SK-N-SH treated with all-trans-retinoic acid at 6 μM for 48 hours (cell line): ENCODE measurements around the gene COQ5.

Experiments used
- ATAC-seq: fragments of 200-7000 bp; cut with Tn5 transposase; 3 replicates; pipeline ENCODE4 v1.9.1; 2020; ENCODE audit warnings: mild to moderate bottlenecking, moderate library complexity
- BACH2 ChIP-seq: fragments of 250-450 bp; sonication (Bioruptor Pico); IDR thresholded peaks from 2 replicates; pipeline ENCODE4 v1.9.0; 2021; ENCODE audit warnings: mild to moderate bottlenecking, borderline replicate concordance
- CREB5 ChIP-seq: fragments of 250-450 bp; sonication (Bioruptor Pico); IDR thresholded peaks from 2 replicates; pipeline ENCODE4 v1.5.1; 2020; ENCODE audit warnings: low read depth, mild to moderate bottlenecking, moderate library complexity
- CSDC2 ChIP-seq: fragments of 250-450 bp; sonication (Bioruptor Pico); IDR thresholded peaks from 2 replicates; pipeline ENCODE4 v1.5.0; 2020; ENCODE audit warnings: mild to moderate bottlenecking, moderate library complexity
- ESRRG ChIP-seq: fragments of 250-450 bp; sonication (Bioruptor Pico); IDR thresholded peaks from 2 replicates; pipeline ENCODE4 v1.6.1; 2021; ENCODE audit warnings: mild to moderate bottlenecking
- PATZ1 ChIP-seq: fragments of 250-450 bp; sonication (Bioruptor Pico); IDR thresholded peaks from 2 replicates; pipeline ENCODE4 v1.8.0; 2020; ENCODE audit warnings: mild to moderate bottlenecking, moderate library complexity, borderline replicate concordance
- POU6F1 ChIP-seq: fragments of 250-450 bp; sonication (Bioruptor Pico); IDR thresholded peaks from 2 replicates; pipeline ENCODE4 v1.8.0; 2021; ENCODE audit warnings: low read depth, mild to moderate bottlenecking, moderate library complexity, borderline replicate concordance
- PPARA ChIP-seq: fragments of 250-450 bp; sonication (Bioruptor Pico); IDR thresholded peaks from 2 replicates; pipeline ENCODE4 v1.5.0; 2020; ENCODE audit warnings: mild to moderate bottlenecking, borderline replicate concordance
- RARB ChIP-seq: fragments of 250-450 bp; sonication (Bioruptor Pico); IDR thresholded peaks from 2 replicates; pipeline ENCODE4 v1.8.0; 2021; ENCODE audit warnings: mild to moderate bottlenecking, moderate library complexity
- SNAI2 ChIP-seq: fragments of 250-450 bp; sonication (Bioruptor Pico); IDR thresholded peaks from 2 replicates; pipeline ENCODE4 v1.5.0; 2020; ENCODE audit warnings: mild to moderate bottlenecking, moderate library complexity
- TCF4 ChIP-seq: fragments of 250-450 bp; sonication (Bioruptor Pico); IDR thresholded peaks from 2 replicates; pipeline ENCODE4 v1.8.0; 2021; ENCODE audit warnings: mild to moderate bottlenecking, moderate library complexity, borderline replicate concordance
- TOX ChIP-seq: fragments of 250-450 bp; sonication (Bioruptor Pico); IDR thresholded peaks from 2 replicates; pipeline ENCODE4 v1.8.0; 2021; ENCODE audit warnings: mild to moderate bottlenecking, moderate library complexity, borderline replicate concordance
- TSHZ2 ChIP-seq: fragments of 250-450 bp; sonication (Bioruptor Pico); IDR thresholded peaks from 2 replicates; pipeline ENCODE4 v1.5.0; 2020; ENCODE audit warnings: mild to moderate bottlenecking, moderate library complexity
- ZC3H10 ChIP-seq: fragments of 250-450 bp; sonication (Bioruptor Pico); IDR thresholded peaks from 2 replicates; pipeline ENCODE4 v1.5.1; 2021; ENCODE audit warnings: mild to moderate bottlenecking, moderate library complexity
- ZFP3 ChIP-seq: fragments of 250-450 bp; sonication (Bioruptor Pico); IDR thresholded peaks from 2 replicates; pipeline ENCODE4 v1.5.0; 2020; ENCODE audit warnings: mild to moderate bottlenecking, moderate library complexity
- ZFP30 ChIP-seq: fragments of 450-650 bp; formaldehyde crosslinking; IDR thresholded peaks from 2 replicates; pipeline ENCODE4 v1.5.0; 2022; ENCODE audit warnings: mild to moderate bottlenecking, moderate library complexity
- ZNF8 ChIP-seq: fragments of 450-650 bp; formaldehyde crosslinking; IDR thresholded peaks from 2 replicates; pipeline ENCODE4 v1.5.0; 2020; ENCODE audit warnings: mild to moderate bottlenecking, moderate library complexity

Gene COQ5

GRCh38 chr12:120474616-120474960 is 54.4 kb downstream of the COQ5 start (continued):
- TF ChIP-seq TOX (CRISPR knock-in tag), result no peak

GRCh38 chr12:120473807-120474615 is 54.9 kb downstream of the COQ5 start:
- TF ChIP-seq ZFP3 (CRISPR knock-in tag), result no peak
- no peak for ATAC-seq

- TF ChIP-seq PATZ1 (CRISPR knock-in tag), result no peak
- no peak for TF ChIP-seq CREB5 (CRISPR knock-in tag)
- no peak for TF ChIP-seq PPARA (CRISPR knock-in tag)
- no peak for TF ChIP-seq TSHZ2 (CRISPR knock-in tag)
- TF ChIP-seq RARB (CRISPR knock-in tag), result no peak
- no peak for TF ChIP-seq BACH2 (CRISPR knock-in tag)
- no peak for TF ChIP-seq ZNF8 (CRISPR knock-in tag)
- TF ChIP-seq ZC3H10 (CRISPR knock-in tag), result no peak
- no peak for TF ChIP-seq ZFP30 (CRISPR knock-in tag)
- no peak for TF ChIP-seq CSDC2 (CRISPR knock-in tag)
- no peak for TF ChIP-seq TCF4
- TF ChIP-seq POU6F1 (CRISPR knock-in tag), result no peak
- TF ChIP-seq SNAI2 (CRISPR knock-in tag), result no peak
- TF ChIP-seq, all 23 proteins: peak for 0
- no peak for ATAC-seq
Measured at GRCh38 chr12:120472521-120472920, 56.4 kb downstream of the COQ5 start.

GRCh38 chr12:120470150-120470784 is 58.7 kb downstream of the COQ5 start:
- TF ChIP-seq RARB (CRISPR knock-in tag), result no peak
- TF ChIP-seq ESRRG (CRISPR knock-in tag), result no peak
- peak; percentile 52 for ATAC-seq

GRCh38 chr12:120469450-120470149 is 59.4 kb downstream of the COQ5 start, which contains the start of gene SRSF9:
Gene SRSF9, minus strand, starts transcription at chr12:120469748. Its CDS starts 139 bp downstream, at chr12:120469609.
- TF ChIP-seq PATZ1 (CRISPR knock-in tag) (peak; percentile 42; the same call in 1 of the 2 replicates), ZNF8 (CRISPR knock-in tag) (no peak)
- TF ChIP-seq, all 23 proteins: peak for 1
- peak; percentile 88 for ATAC-seq
